Body of pancreas (tissue), 4 donors: ENCODE results near the gene ZNF236. TPM values are rescaled to one million over a fixed set of nuclear protein-coding genes. Genes with fewer than 3 reads are reported as not detected.

Experiments used
- ATAC-seq: fragments of 150-250 bp; one replicate; pipeline ENCODE4 v1.9.1; 2016
- DNase-seq, 4 donors: peaks; one replicate each; pipeline ENCODE4 v3.0.0-alpha.2; 2019
- H3K27ac ChIP-seq, 4 donors: fragments of 200-600 bp; sonication (generic); 1 replicate in 3 of 4; 2 replicates in 1 of 4; pipeline versions ENCODE4 v1.5.1 to v1.6.1; 2016 to 2019; ENCODE audit warnings: mild to moderate bottlenecking in 1 of 4, mixed read lengths in 1 of 4, moderate library complexity in 1 of 4
- H3K27me3 ChIP-seq, 2 donors: fragments of 200-600 bp; sonication (generic); one replicate each; pipeline ENCODE4 v1.6.0; 2016; ENCODE audit warnings: mild to moderate bottlenecking in 1 of 2
- H3K36me3 ChIP-seq, 2 donors: fragments of 200-600 bp; sonication (generic); replicated peaks in 1 of 2; 2 replicates each; pipeline ENCODE4 v1.5.1; 2016; ENCODE audit warnings: low read depth in 2 of 2; ENCODE audit not compliant: insufficient read depth in 1 of 2
- H3K4me1 ChIP-seq: fragments of 200-600 bp; sonication (generic); one replicate; pipeline ENCODE4 v1.6.0; 2016
- H3K4me3 ChIP-seq, 2 donors: fragments of 200-600 bp; sonication (generic); 1 replicate in 1 of 2; 2 replicates in 1 of 2; pipeline ENCODE4 v1.5.1; 2016 to 2019
- H3K9me3 ChIP-seq, 3 donors: fragments of 200-600 bp; sonication (generic); 1 replicate in 2 of 3; 2 replicates in 1 of 3; pipeline ENCODE4 v1.5.1; 2016
- POLR2A ChIP-seq, 3 donors: fragments of 450-650 bp; IDR thresholded peaks; one replicate each; pipeline ENCODE4 v1.6.1; 2016; ENCODE audit warnings: antibody characterized with exemption in 3 of 3, mild to moderate bottlenecking in 2 of 3
- WGBS, 2 donors: methylation state at CpG; one replicate each; pipeline ENCODE4 v1.1.5; 2017; 5-methylcytosine and 5-hydroxymethylcytosine counted together
- intact Hi-C: fragments of 100-400 bp; cut with DNase I; formaldehyde crosslinking; loops from one replicate; pipeline ENCODE4 v1.15.1; 2023
- total RNA-seq, 2 donors: library from RNA; depleted of rRNA; stranded (reverse); fragments of >200 nt; gene quantifications; one replicate each; pipeline ENCODE4 v1.1.0, GENCODE V29; 2016
- TF ChIP-seq, protein P1 (sequence below), 7 experiments: fragments of 450-650 bp in 4 of 7; fragments of 200-600 bp in 3 of 7; sonication (generic) in 3 of 7; IDR thresholded peaks; one replicate each; pipeline ENCODE4 v1.5.1; 2016 to 2019; ENCODE audit warnings: antibody characterized with exemption in 7 of 7

Gene ZNF236
- total RNA-seq, 2 donors from 2014 or later: 9.6 to 22.7 TPM

DNA sequence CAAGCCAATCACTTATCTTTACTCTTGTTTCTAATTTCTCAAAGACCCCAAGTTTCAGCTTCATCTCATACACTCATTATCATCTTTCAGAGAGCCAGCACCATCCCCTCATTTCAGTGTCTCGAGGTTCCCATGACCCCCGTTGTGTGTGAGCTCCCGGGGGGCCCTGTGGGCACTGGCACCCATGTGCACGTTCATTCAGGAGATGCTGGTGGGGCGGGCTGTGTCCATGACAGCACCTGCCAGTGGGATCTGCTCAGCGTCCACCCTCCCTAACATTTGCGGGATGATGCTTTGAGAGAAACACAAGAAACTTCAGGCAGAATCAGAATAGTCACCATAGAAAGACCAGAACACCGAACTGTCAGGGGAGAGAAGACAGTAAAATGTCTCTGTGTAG is 189.8 kb downstream of the ZNF236 start:
- TF ChIP-seq, protein P1, sequence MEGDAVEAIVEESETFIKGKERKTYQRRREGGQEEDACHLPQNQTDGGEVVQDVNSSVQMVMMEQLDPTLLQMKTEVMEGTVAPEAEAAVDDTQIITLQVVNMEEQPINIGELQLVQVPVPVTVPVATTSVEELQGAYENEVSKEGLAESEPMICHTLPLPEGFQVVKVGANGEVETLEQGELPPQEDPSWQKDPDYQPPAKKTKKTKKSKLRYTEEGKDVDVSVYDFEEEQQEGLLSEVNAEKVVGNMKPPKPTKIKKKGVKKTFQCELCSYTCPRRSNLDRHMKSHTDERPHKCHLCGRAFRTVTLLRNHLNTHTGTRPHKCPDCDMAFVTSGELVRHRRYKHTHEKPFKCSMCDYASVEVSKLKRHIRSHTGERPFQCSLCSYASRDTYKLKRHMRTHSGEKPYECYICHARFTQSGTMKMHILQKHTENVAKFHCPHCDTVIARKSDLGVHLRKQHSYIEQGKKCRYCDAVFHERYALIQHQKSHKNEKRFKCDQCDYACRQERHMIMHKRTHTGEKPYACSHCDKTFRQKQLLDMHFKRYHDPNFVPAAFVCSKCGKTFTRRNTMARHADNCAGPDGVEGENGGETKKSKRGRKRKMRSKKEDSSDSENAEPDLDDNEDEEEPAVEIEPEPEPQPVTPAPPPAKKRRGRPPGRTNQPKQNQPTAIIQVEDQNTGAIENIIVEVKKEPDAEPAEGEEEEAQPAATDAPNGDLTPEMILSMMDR (IDR thresholded peaks at IDR 0.05): no peak
- no peak for TF ChIP-seq POLR2A (IDR thresholded peaks at IDR 0.05)
- DNase-seq: no peak
- Histone ChIP-seq H3K4me1 (peaks cover 4% of the 10 kb centered on the region), H3K4me3 (no peak overlapping the region), H3K36me3 (peaks cover 0 to 5% of the 10 kb centered on the region in 2 donors), H3K27me3 (no peaks in the 10 kb centered on the region), H3K9me3 (no peaks in the 10 kb centered on the region), H3K27ac (no peak overlapping the region)
- no peak for ATAC-seq
- intact Hi-C loops: no loop called here
- WGBS, 2 donors: 86 to 93% methylated on average over 8 of the region's 8 CpGs

DNA sequence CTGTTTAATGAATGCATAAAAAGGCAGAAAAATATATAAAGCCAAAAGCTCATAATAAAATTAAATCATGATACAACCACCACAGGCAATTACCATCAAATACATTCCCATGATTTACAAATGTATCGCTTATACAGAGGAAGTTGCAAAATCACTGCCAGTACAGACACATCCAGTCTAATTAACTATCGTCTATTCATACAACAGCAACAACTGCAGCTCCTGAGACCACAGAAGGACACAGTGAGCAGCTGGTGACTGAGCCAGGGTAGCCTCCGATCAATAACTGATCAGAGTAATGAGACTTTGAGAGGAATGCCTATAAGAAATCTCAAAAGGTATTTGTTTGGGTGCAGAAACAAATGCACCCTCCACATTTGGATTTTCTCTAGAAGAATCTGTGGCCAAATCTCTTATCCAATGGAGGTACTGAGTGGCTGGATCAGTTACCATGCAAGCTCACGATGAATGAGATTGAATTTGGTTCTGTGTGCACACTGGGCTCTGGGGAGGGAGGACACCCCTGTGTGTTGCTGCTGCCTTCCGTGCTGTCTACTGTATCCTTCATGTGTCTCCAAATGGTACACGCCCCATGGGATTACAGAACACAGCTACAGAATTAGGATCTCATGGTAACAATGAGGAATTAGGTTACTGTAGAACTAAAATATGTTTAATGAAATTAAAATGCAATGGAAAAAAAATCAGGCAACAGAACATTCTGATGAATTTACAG is 190.6 kb downstream of the ZNF236 start:
- no peak for ATAC-seq
- Histone ChIP-seq H3K4me1 (peaks cover 4% of the 10 kb centered on the region), H3K27me3 (no peaks in the 10 kb centered on the region), H3K9me3 (no peaks in the 10 kb centered on the region), H3K4me3 (no peak overlapping the region), H3K36me3 (peaks cover 0 to 5% of the 10 kb centered on the region in 2 donors), H3K27ac (peak overlapping the region in 1 of 4 donors; percentile 59)
- DNase-seq: no peak
- TF ChIP-seq POLR2A (IDR thresholded peaks at IDR 0.05): no peak
- TF ChIP-seq, protein P1 (IDR thresholded peaks at IDR 0.05): no peak
- WGBS, 2 donors: 76 to 91% methylated on average over 6 of the region's 6 CpGs
- intact Hi-C loops: no loop called here

- no peaks in the 10 kb centered on the region for H3K27me3 ChIP-seq
- TF ChIP-seq, protein P1 (IDR thresholded peaks at IDR 0.05): no peak
- TF ChIP-seq POLR2A (IDR thresholded peaks at IDR 0.05): no peak
- peak in 2 of 4 donors; percentile 27 to 64 for DNase-seq
- peaks cover 0 to 5% of the 10 kb centered on the region in 2 donors for H3K36me3 ChIP-seq
- peak overlapping the region in 2 of 4 donors; percentile 13 to 59 for H3K27ac ChIP-seq
- WGBS, 2 donors: 67 to 68% methylated on average over 18 of the region's 18 CpGs
- intact Hi-C loops: no loop called here
- ATAC-seq: no peak
- H3K9me3 ChIP-seq: no peaks in the 10 kb centered on the region
- H3K4me1 ChIP-seq: peaks cover 4% of the 10 kb centered on the region
- no peak overlapping the region for H3K4me3 ChIP-seq
These were observed 191.6 kb downstream of the ZNF236 start for GRCh38 chr18:77013811-77014521.

GRCh38 chr18:77014538-77014937 is 192.2 kb downstream of the ZNF236 start:
- H3K27ac ChIP-seq: peak overlapping the region in 1 of 4 donors; percentile 59
- no peak for DNase-seq
- peaks cover 0 to 3% of the 10 kb centered on the region in 2 donors for H3K36me3 ChIP-seq
- 75 to 78% methylated on average over 5 of the region's 5 CpGs for WGBS, 2 donors
- H3K9me3 ChIP-seq: no peaks in the 10 kb centered on the region
- no peak for ATAC-seq
- no peak overlapping the region for H3K4me3 ChIP-seq
- intact Hi-C loops: no loop called here
- H3K4me1 ChIP-seq: peaks cover 4% of the 10 kb centered on the region
- TF ChIP-seq, protein P1 (IDR thresholded peaks at IDR 0.05): no peak
- no peak for TF ChIP-seq POLR2A (IDR thresholded peaks at IDR 0.05)
- no peaks in the 10 kb centered on the region for H3K27me3 ChIP-seq
